ENCODE results near the gene MKX.

DNA sequence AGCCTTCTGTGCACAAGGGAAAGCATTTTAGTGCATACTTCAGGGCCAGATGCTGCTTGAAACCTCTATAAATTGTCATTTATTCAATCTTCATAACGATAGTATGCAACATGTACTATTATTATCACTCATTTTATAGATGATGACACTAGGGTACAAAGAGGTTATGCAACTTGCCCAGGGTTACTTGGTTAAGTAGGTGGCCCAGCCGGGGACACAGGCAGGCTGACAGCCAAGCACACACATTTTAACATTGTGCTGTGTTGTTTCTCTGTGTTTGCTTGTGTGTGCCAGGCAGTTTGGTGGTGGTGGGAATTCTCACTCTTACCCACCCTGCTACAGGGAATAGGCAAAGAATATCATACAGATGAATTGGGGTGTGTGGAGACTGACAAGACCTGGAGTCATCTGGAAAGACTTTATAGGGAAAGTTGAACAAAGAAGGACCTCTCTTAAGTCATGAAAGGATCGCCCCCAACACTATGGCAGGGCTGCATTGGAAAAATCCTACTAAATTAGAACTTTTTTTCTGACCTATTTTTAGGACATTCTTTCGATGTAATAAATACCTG is 98.9 kb downstream of the MKX start:
- TF ChIP-seq, protein P1, sequence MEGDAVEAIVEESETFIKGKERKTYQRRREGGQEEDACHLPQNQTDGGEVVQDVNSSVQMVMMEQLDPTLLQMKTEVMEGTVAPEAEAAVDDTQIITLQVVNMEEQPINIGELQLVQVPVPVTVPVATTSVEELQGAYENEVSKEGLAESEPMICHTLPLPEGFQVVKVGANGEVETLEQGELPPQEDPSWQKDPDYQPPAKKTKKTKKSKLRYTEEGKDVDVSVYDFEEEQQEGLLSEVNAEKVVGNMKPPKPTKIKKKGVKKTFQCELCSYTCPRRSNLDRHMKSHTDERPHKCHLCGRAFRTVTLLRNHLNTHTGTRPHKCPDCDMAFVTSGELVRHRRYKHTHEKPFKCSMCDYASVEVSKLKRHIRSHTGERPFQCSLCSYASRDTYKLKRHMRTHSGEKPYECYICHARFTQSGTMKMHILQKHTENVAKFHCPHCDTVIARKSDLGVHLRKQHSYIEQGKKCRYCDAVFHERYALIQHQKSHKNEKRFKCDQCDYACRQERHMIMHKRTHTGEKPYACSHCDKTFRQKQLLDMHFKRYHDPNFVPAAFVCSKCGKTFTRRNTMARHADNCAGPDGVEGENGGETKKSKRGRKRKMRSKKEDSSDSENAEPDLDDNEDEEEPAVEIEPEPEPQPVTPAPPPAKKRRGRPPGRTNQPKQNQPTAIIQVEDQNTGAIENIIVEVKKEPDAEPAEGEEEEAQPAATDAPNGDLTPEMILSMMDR (IDR thresholded peaks at IDR 0.05), result no peak
- no peak for TF ChIP-seq POLR2A (IDR thresholded peaks at IDR 0.05)

All from thyroid gland (tissue), 4 donors.